Mesendoderm (in vitro differentiated cells): Measurements from ENCODE around the gene MESP2.

ENCODE experiments used
- DNase-seq: peaks from one replicate; pipeline ENCODE4 v3.0.0; 2013
- H2AK5ac ChIP-seq: 2 replicates; pipeline ENCODE4 v1.6.1; 2013; ENCODE audit warnings: low read length, inconsistent platforms
- H2BK120ac ChIP-seq: 2 replicates; pipeline ENCODE4 v1.6.1; 2013; ENCODE audit warnings: low read depth, mild to moderate bottlenecking, low read length, moderate library complexity, mixed read lengths
- H2BK15ac ChIP-seq: replicated peaks from 2 replicates; pipeline ENCODE4 v1.6.1; 2013; ENCODE audit warnings: low read depth, mild to moderate bottlenecking, moderate library complexity
- H2BK5ac ChIP-seq: 2 replicates; pipeline ENCODE4 v1.6.1; 2013; ENCODE audit warnings: low read length, inconsistent platforms
- H3K18ac ChIP-seq: 2 replicates; pipeline ENCODE4 v1.6.1; 2013; ENCODE audit warnings: mild to moderate bottlenecking, low read length, mixed read lengths
- H3K23ac ChIP-seq: one replicate; pipeline ENCODE4 v1.6.1; 2013; ENCODE audit warnings: low read length
- H3K27ac ChIP-seq: 2 replicates; pipeline ENCODE4 v1.5.1; 2013; ENCODE audit warnings: low read depth, mild to moderate bottlenecking, inconsistent platforms, low read length, moderate library complexity
- H3K27me3 ChIP-seq: 2 replicates; pipeline ENCODE4 v1.6.1; 2013; ENCODE audit warnings: low read length, control low read depth, mild to moderate bottlenecking, inconsistent platforms; ENCODE audit not compliant: insufficient read depth, poor library complexity
- H3K36me3 ChIP-seq: 2 replicates; pipeline ENCODE4 v1.6.1; 2013; ENCODE audit warnings: low read length, inconsistent platforms; ENCODE audit not compliant: control insufficient read depth, insufficient read depth
- H3K4ac ChIP-seq: one replicate; pipeline ENCODE4 v1.6.1; 2013; ENCODE audit warnings: low read depth, mild to moderate bottlenecking, low read length, moderate library complexity
- H3K4me1 ChIP-seq: 2 replicates; pipeline ENCODE4 v1.6.1; 2013; ENCODE audit warnings: low read depth, low read length, inconsistent platforms; ENCODE audit not compliant: control insufficient read depth
- H3K4me2 ChIP-seq: 2 replicates; pipeline ENCODE4 v1.6.1; 2013; ENCODE audit warnings: low read length
- H3K4me3 ChIP-seq: 2 replicates; pipeline ENCODE4 v1.5.1; 2013; ENCODE audit warnings: mild to moderate bottlenecking, low read length
- H3K56ac ChIP-seq: one replicate; pipeline ENCODE4 v1.6.1; 2013; ENCODE audit warnings: low read length
- H3K79me1 ChIP-seq: 2 replicates; pipeline ENCODE4 v1.6.1; 2013; ENCODE audit warnings: low read length, inconsistent platforms
- H3K79me2 ChIP-seq: 2 replicates; pipeline ENCODE4 v1.6.1; 2013; ENCODE audit warnings: mild to moderate bottlenecking, low read length; ENCODE audit not compliant: control insufficient read depth, insufficient read depth
- H3K9ac ChIP-seq: 2 replicates; pipeline ENCODE4 v1.6.1; 2013; ENCODE audit warnings: low read length, inconsistent platforms
- H4K5ac ChIP-seq: one replicate; pipeline ENCODE4 v1.6.1; 2013; ENCODE audit warnings: low read length
- H4K8ac ChIP-seq: one replicate; pipeline ENCODE4 v1.6.1; 2013; ENCODE audit warnings: low read depth, mild to moderate bottlenecking, control low read depth, low read length, moderate library complexity
- WGBS: extraction: QIAGEN DNeasy Blood & Tissue Kit; methylation state at CpG from one replicate; pipeline ENCODE4 v1.1.7; 2013; ENCODE audit warnings: low lambda C conversion rate, missing lambda C conversion rate; ENCODE audit not compliant: insufficient coverage; ENCODE audit errors: extremely low coverage; 5-methylcytosine and 5-hydroxymethylcytosine counted together

The MESP2 gene

DNA sequence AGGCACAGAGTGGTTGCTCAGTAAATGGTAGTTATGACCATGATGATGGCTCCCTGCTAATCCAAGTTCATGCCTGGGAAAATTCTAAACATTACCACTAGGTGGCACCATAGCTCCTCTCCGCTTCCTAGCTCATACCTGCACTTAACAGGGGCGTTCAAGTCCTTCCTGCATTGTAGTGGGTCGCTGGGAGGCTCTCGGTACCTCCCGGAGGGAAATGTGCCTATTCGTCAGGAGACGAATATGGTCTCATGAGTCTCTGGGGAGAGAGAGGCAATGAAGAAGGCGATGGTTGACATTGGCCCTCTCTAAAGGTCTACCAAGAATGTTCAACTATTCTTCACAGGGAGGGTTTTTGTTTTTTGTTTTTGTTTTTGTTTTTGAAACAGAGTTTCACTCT is 36.0 kb upstream of the MESP2 start:
- Histone ChIP-seq H2BK15ac (no peak overlapping the region), H2AK5ac (no peak overlapping the region), H3K4me3 (no peak overlapping the region), H3K23ac (no peak overlapping the region), H4K5ac (no peak overlapping the region), H3K18ac (no peak overlapping the region), H3K79me2 (no peaks in the 10 kb centered on the region), H3K4ac (no peak overlapping the region), H3K4me1 (no peaks in the 10 kb centered on the region), H3K9ac (no peak overlapping the region), H2BK5ac (no peak overlapping the region), H3K79me1 (no peaks in the 10 kb centered on the region), H4K8ac (no peak overlapping the region), H2BK120ac (no peak overlapping the region), H3K4me2 (no peak overlapping the region), H3K36me3 (no peaks in the 10 kb centered on the region), H3K27ac (no peak overlapping the region), H3K27me3 (no peaks in the 10 kb centered on the region), H3K56ac (no peak overlapping the region)
- DNase-seq: peak; percentile 90
- no CpG with 5 or more reads among the region's 8 CpGs for WGBS

DNA sequence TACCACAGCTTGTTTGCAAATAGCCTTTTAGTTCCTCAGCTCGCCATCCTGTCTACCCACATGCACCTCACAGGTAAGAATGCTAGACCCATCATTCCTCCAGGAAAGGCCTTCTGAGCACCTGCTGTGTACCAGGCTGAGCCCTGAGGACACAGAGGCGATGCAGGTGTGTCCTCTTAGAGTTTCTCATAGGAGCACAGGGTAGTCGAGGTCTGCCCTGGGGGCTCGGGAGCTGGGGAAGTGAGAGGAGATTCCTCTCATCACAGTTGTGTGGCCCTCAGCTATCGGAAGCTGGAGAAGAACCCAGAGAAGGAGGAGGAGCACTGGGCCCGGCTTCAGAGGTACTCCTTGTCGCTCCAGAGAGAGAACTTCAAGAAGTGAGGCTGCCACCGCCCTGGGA is 33.1 kb upstream of the MESP2 start:
- H3K4me3 ChIP-seq: no peak overlapping the region
- no peak overlapping the region for H3K27ac ChIP-seq
- no peaks in the 10 kb centered on the region for H3K36me3 ChIP-seq
- no peak overlapping the region for H3K18ac ChIP-seq
- peaks cover 2% of the 10 kb centered on the region for H3K79me2 ChIP-seq
- no peaks in the 10 kb centered on the region for H3K27me3 ChIP-seq
- H3K4ac ChIP-seq: no peak overlapping the region
- no peak overlapping the region for H2AK5ac ChIP-seq
- no peak overlapping the region for H3K23ac ChIP-seq
- no peak overlapping the region for H3K56ac ChIP-seq
- WGBS: no CpG with 5 or more reads among the region's 8 CpGs
- peaks cover 2% of the 10 kb centered on the region for H3K79me1 ChIP-seq
- no peak overlapping the region for H2BK5ac ChIP-seq
- no peak overlapping the region for H2BK15ac ChIP-seq
- no peak for DNase-seq
- no peak overlapping the region for H4K8ac ChIP-seq
- H3K9ac ChIP-seq: no peak overlapping the region
- H3K4me2 ChIP-seq: no peak overlapping the region
- H2BK120ac ChIP-seq: no peak overlapping the region
- no peak overlapping the region for H4K5ac ChIP-seq
- no peaks in the 10 kb centered on the region for H3K4me1 ChIP-seq

DNA sequence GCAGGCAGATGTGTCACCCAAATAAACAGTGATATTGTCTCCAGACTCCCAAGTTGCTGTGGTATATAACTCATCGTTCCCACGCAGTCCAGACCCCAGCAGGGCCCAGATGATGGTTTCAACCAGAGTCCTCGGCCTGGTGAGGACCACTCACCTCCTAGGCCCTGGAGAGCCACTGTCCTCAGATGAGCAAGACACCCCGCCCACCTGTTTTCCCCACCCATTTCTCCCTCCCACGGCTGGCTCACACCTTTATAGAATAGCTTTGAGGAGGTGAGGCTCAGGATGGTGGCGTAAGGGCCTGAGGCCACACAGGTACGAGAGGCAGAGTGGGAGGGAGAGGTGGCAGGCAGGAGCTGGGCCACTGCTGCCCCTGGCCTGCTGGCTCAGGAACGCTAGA is 32.5 kb upstream of the MESP2 start:
- peaks cover 2% of the 10 kb centered on the region for H3K79me1 ChIP-seq
- H3K36me3 ChIP-seq: no peaks in the 10 kb centered on the region
- no peak overlapping the region for H4K8ac ChIP-seq
- H3K4me1 ChIP-seq: no peaks in the 10 kb centered on the region
- H2AK5ac ChIP-seq: no peak overlapping the region
- no peak overlapping the region for H3K27ac ChIP-seq
- no peak overlapping the region for H3K23ac ChIP-seq
- no peak overlapping the region for H3K9ac ChIP-seq
- no peaks in the 10 kb centered on the region for H3K27me3 ChIP-seq
- no peak overlapping the region for H3K4me3 ChIP-seq
- no peak overlapping the region for H4K5ac ChIP-seq
- no CpG with 5 or more reads among the region's 8 CpGs for WGBS
- H2BK15ac ChIP-seq: no peak overlapping the region
- no peak overlapping the region for H2BK5ac ChIP-seq
- no peak overlapping the region for H2BK120ac ChIP-seq
- no peak overlapping the region for H3K56ac ChIP-seq
- no peak overlapping the region for H3K18ac ChIP-seq
- no peak for DNase-seq
- peaks cover 2% of the 10 kb centered on the region for H3K79me2 ChIP-seq
- H3K4ac ChIP-seq: no peak overlapping the region
- no peak overlapping the region for H3K4me2 ChIP-seq

DNA sequence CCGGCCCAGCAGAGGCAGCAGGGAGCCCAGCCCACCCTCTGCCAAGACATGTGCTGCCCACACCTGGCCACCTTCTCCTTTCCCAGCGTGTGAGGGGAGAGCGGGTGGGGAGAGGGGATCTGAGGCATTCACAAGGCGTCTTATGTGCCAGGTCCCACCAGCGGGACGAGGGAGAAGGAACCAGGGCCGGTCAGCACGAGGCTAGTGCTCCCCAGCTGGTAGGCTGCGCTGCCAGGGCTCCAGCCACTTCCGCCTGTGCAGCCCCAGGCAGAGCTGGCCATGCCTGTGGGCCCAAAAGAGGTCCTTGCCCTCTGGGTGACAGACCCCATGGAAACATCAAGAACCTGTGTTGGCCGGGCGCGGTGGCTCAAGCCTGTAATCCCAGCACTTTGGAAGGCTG is 31.0 kb upstream of the MESP2 start:
- no peak overlapping the region for H3K4me3 ChIP-seq
- no peak overlapping the region for H4K5ac ChIP-seq
- DNase-seq: no peak
- H3K9ac ChIP-seq: no peak overlapping the region
- no CpG with 5 or more reads among the region's 13 CpGs for WGBS
- H3K27ac ChIP-seq: no peak overlapping the region
- H3K56ac ChIP-seq: no peak overlapping the region
- no peak overlapping the region for H3K4me2 ChIP-seq
- H3K79me2 ChIP-seq: peaks cover 12% of the 10 kb centered on the region
- H3K27me3 ChIP-seq: peaks cover 8% of the 10 kb centered on the region
- H3K18ac ChIP-seq: no peak overlapping the region
- H3K23ac ChIP-seq: no peak overlapping the region
- no peak overlapping the region for H4K8ac ChIP-seq
- H2AK5ac ChIP-seq: no peak overlapping the region
- H3K4me1 ChIP-seq: peaks cover 7% of the 10 kb centered on the region
- H3K79me1 ChIP-seq: peaks cover 2% of the 10 kb centered on the region
- no peak overlapping the region for H2BK5ac ChIP-seq
- no peak overlapping the region for H2BK120ac ChIP-seq
- no peak overlapping the region for H2BK15ac ChIP-seq
- H3K36me3 ChIP-seq: no peaks in the 10 kb centered on the region
- H3K4ac ChIP-seq: no peak overlapping the region

DNA sequence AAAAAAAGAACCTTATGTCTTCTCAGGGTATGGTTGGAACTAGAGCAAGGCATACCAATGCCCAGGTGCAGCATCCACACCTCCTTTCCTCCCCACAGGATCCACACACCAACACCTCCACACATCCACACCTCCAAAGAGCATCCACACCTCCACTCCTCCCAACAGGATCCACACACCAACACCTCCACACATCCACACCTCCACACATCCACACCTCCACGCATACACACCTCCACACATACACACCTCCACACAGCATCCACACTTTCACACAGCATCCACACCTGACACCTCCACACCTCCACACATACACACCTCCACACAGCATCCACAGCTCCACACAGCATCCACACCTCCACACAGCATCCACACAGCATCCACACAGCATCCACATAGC is 30.4 kb upstream of the MESP2 start:
- Histone ChIP-seq H4K8ac (no peak overlapping the region), H2AK5ac (no peak overlapping the region), H3K18ac (no peak overlapping the region), H3K27ac (no peak overlapping the region), H3K36me3 (no peaks in the 10 kb centered on the region), H3K4me2 (no peak overlapping the region), H3K79me1 (peaks cover 2% of the 10 kb centered on the region), H3K4me3 (no peak overlapping the region), H2BK15ac (no peak overlapping the region), H3K4ac (no peak overlapping the region), H3K4me1 (peaks cover 8% of the 10 kb centered on the region), H2BK120ac (no peak overlapping the region), H2BK5ac (no peak overlapping the region), H3K56ac (no peak overlapping the region), H4K5ac (no peak overlapping the region), H3K27me3 (peaks cover 8% of the 10 kb centered on the region), H3K9ac (no peak overlapping the region), H3K23ac (no peak overlapping the region), H3K79me2 (peaks cover 13% of the 10 kb centered on the region)
- DNase-seq: no peak
- WGBS: 100% methylated on average over 1 of the region's 1 CpG

DNA sequence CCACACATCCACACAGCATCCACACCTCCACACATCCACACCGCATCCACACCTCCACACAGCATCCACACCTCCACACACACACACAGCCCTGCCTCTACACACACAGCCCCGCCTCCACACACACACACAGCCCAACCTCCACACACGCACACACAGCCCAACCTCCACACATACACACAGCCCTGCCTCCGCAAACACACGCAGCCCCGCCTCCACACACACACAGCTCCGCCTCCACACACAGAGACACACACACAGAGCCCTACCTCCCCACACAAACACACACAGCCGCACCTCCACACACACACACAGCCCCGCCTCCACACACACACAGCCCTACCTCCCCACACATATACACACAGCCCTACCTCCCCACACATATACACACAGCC is 29.7 kb upstream of the MESP2 start:
- Histone ChIP-seq H3K23ac (no peak overlapping the region), H3K4me3 (no peak overlapping the region), H3K36me3 (no peaks in the 10 kb centered on the region), H3K79me2 (peaks cover 13% of the 10 kb centered on the region), H2BK5ac (no peak overlapping the region), H3K4me2 (no peak overlapping the region), H3K9ac (peak overlapping the region; percentile 62), H3K27me3 (peaks cover 8% of the 10 kb centered on the region), H3K56ac (peak overlapping the region; percentile 83), H3K4ac (no peak overlapping the region), H2BK15ac (no peak overlapping the region), H3K18ac (no peak overlapping the region), H3K27ac (no peak overlapping the region), H3K4me1 (peaks cover 8% of the 10 kb centered on the region), H3K79me1 (peaks cover 2% of the 10 kb centered on the region), H2AK5ac (no peak overlapping the region), H2BK120ac (no peak overlapping the region), H4K8ac (no peak overlapping the region), H4K5ac (no peak overlapping the region)
- no CpG with 5 or more reads among the region's 9 CpGs for whole genome bisulfite sequencing
- DNase-seq: peak; percentile 34
